ENCODE data around the gene GPR158. TPM values are rescaled to one million over a fixed set of nuclear protein-coding genes. Genes with fewer than 3 reads are reported as not detected.
"Not testable (repeated sequence)": the region's sequence is repeated elsewhere in the genome, so short reads cannot be mapped to it uniquely, and the experiment has no call there.

The GPR158 gene
- total RNA-seq, 1 experiment from 2014 or later: 12.2 TPM

DNA sequence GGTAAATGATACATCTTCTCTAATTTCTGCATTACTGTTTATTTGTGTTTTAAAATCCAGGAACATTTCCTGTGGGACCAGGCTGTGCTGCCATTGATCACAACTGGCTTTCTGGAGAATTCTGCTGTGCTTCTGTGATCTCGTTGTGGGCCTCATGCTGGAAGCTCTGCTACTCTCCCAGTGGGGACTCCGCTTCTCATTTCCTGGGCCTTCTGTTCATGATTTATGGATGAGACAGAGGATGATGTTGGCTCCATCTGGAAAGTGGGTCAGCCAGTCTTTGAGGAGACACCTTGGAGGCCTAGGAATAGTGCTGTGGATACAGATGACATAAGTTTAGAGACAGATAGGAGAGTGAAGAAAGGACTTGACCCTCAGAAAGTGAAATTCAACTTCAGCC is 15.2 kb upstream of the GPR158 start:
- H3K79me2 ChIP-seq (ENCODE audit: low read depth): no peaks in the 10 kb centered on the region
- H3K4me1 ChIP-seq (replicated peaks; ENCODE audit: insufficient read depth): no peaks in the 10 kb centered on the region
- H3K27me3 ChIP-seq (ENCODE audit: insufficient read depth, low read depth): no peaks in the 10 kb centered on the region
- H3K4me3 ChIP-seq: no peak overlapping the region
- H2AFZ ChIP-seq: no peak overlapping the region
- no peaks in the 10 kb centered on the region for H4K20me1 ChIP-seq (ENCODE audit: insufficient read depth)
- CTCF ChIA-PET: no interaction called here
- H3K9me3 ChIP-seq (ENCODE audit: insufficient read depth, low read depth): no peaks in the 10 kb centered on the region
- no TSS peak for BruUV-seq (replicated peaks)
- H3K27ac ChIP-seq: no peak overlapping the region
- no peaks in the 10 kb centered on the region for H3K9me2 ChIP-seq (ENCODE audit: insufficient read depth)
- no peak for DNase-seq
- H3K4me2 ChIP-seq: no peak overlapping the region
- POLR2A ChIA-PET (ENCODE audit: unreplicated experiment): no interaction called here
- intact Hi-C loops (cut with micrococcal nuclease; ENCODE audit: unreplicated experiment): no loop called here
- TF ChIP-seq, protein P1, sequence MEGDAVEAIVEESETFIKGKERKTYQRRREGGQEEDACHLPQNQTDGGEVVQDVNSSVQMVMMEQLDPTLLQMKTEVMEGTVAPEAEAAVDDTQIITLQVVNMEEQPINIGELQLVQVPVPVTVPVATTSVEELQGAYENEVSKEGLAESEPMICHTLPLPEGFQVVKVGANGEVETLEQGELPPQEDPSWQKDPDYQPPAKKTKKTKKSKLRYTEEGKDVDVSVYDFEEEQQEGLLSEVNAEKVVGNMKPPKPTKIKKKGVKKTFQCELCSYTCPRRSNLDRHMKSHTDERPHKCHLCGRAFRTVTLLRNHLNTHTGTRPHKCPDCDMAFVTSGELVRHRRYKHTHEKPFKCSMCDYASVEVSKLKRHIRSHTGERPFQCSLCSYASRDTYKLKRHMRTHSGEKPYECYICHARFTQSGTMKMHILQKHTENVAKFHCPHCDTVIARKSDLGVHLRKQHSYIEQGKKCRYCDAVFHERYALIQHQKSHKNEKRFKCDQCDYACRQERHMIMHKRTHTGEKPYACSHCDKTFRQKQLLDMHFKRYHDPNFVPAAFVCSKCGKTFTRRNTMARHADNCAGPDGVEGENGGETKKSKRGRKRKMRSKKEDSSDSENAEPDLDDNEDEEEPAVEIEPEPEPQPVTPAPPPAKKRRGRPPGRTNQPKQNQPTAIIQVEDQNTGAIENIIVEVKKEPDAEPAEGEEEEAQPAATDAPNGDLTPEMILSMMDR (conservative IDR thresholded peaks at IDR 0.05): no peak
- no peak for TF ChIP-seq EZH2 (IDR thresholded peaks at IDR 0.05; ENCODE audit: low read depth)
- no peaks in the 10 kb centered on the region for H3F3A ChIP-seq (ENCODE audit: insufficient read depth, low read depth)
- H3K36me3 ChIP-seq (ENCODE audit: low read depth): no peaks in the 10 kb centered on the region

DNA sequence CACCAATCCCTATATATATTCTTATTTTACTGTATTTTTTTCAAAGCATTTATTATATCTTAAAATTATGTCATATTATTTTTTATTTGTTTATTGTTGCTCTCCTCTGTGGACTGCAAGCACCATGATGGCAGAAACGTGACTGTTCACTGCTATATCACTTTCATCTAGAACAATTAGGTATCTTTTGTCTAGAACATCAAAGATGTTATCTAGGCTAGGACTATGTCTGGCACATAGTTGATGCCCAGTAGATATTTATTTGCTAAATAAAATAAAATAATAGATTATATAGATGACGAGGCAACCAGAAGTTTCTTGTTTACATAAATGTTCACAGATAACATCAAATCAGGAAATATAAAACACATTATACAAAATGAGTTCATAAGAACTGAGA is 12.4 kb upstream of the GPR158 start:
- no peak for DNase-seq
- TF ChIP-seq, protein P1 (conservative IDR thresholded peaks at IDR 0.05): no peak
- no peak for TF ChIP-seq EZH2 (IDR thresholded peaks at IDR 0.05; ENCODE audit: low read depth)
- no TSS peak for BruUV-seq (replicated peaks)
- Histone ChIP-seq H3K79me2 (ENCODE audit: low read depth) (no peaks in the 10 kb centered on the region), H3K4me1 (replicated peaks; ENCODE audit: insufficient read depth) (no peaks in the 10 kb centered on the region), H3K4me3 (no peak overlapping the region), H3K9me3 (ENCODE audit: insufficient read depth, low read depth) (no peaks in the 10 kb centered on the region), H3K4me2 (no peak overlapping the region), H2AFZ (no peak overlapping the region), H4K20me1 (ENCODE audit: insufficient read depth) (no peaks in the 10 kb centered on the region), H3K36me3 (ENCODE audit: low read depth) (no peaks in the 10 kb centered on the region), H3K27ac (no peak overlapping the region), H3F3A (ENCODE audit: insufficient read depth, low read depth) (no peaks in the 10 kb centered on the region), H3K27me3 (ENCODE audit: insufficient read depth, low read depth) (no peaks in the 10 kb centered on the region), H3K9me2 (ENCODE audit: insufficient read depth) (no peaks in the 10 kb centered on the region)
- ChIA-PET CTCF (no interaction called here), POLR2A (ENCODE audit: unreplicated experiment) (no interaction called here)
- intact Hi-C loops (cut with micrococcal nuclease; ENCODE audit: unreplicated experiment): no loop called here

DNA sequence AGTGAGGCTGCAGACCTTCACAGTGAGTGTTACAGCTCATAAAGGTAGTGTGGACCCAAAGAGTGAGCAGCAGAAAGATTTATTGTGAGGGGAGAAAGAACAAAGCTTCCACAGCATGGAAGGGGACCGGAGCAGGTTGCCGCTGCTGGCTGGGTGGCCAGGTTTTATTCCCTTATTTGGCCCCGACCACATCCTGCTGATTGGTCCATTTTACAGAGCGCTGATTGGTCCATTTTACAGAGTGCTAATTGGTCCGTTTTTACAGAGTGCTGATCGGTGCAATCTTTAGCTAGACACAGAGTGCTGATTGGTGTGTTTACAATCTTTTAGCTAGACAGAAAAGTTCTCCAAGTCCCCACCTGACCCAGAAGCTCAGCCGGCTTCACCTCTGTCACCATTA is 11.3 kb upstream of the GPR158 start:
- H3K27ac ChIP-seq; H3F3A ChIP-seq (ENCODE audit: insufficient read depth, low read depth); H3K9me3 ChIP-seq (ENCODE audit: insufficient read depth, low read depth); H2AFZ ChIP-seq; H3K27me3 ChIP-seq (ENCODE audit: insufficient read depth, low read depth); CTCF ChIA-PET; H3K9me2 ChIP-seq (ENCODE audit: insufficient read depth); BruUV-seq (replicated peaks); DNase-seq; H3K4me3 ChIP-seq; H4K20me1 ChIP-seq (ENCODE audit: insufficient read depth); H3K36me3 ChIP-seq (ENCODE audit: low read depth); intact Hi-C loops (cut with micrococcal nuclease; ENCODE audit: unreplicated experiment); H3K4me1 ChIP-seq (replicated peaks; ENCODE audit: insufficient read depth); H3K79me2 ChIP-seq (ENCODE audit: low read depth); H3K4me2 ChIP-seq: not testable (repeated sequence)
- POLR2A ChIA-PET (ENCODE audit: unreplicated experiment): interaction anchor here (0.7 kb wide), 1 partner anchor 1297 kb away, joined by 5 read pairs; no protein-coding TSS in a partner anchor

DNA sequence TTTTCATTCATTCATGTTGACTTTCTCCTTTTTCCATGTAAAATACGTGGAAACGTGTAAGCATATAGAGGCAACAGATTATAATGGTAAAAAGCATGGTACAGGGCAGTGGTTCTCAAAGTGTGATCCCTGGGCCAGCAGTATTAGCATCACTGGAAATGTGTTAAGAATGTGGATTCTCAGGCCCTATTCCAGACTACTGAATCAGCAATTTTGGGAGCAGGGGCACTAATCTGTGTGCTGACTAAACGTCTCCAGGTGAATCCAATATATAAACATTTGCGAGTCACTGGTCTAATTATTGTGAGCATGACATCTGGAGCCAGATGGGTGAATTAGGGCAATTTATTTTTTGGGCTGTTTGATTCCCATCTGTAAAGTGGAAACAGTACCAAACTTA is 5.1 kb upstream of the GPR158 start:
- no peak for DNase-seq
- Histone ChIP-seq H3K4me2 (no peak overlapping the region), H3F3A (ENCODE audit: insufficient read depth, low read depth) (no peaks in the 10 kb centered on the region), H2AFZ (no peak overlapping the region), H3K27me3 (ENCODE audit: insufficient read depth, low read depth) (peaks cover 4% of the 10 kb centered on the region; the same call in 1 of the 2 replicates), H3K79me2 (ENCODE audit: low read depth) (no peaks in the 10 kb centered on the region), H3K9me2 (ENCODE audit: insufficient read depth) (no peaks in the 10 kb centered on the region), H3K9me3 (ENCODE audit: insufficient read depth, low read depth) (no peaks in the 10 kb centered on the region), H3K4me1 (replicated peaks; ENCODE audit: insufficient read depth) (no peaks in the 10 kb centered on the region), H3K36me3 (ENCODE audit: low read depth) (no peaks in the 10 kb centered on the region), H4K20me1 (ENCODE audit: insufficient read depth) (no peaks in the 10 kb centered on the region), H3K4me3 (no peak overlapping the region), H3K27ac (no peak overlapping the region)
- CTCF ChIA-PET: no interaction called here
- POLR2A ChIA-PET (ENCODE audit: unreplicated experiment): no interaction called here
- BruUV-seq (replicated peaks): no TSS peak
- intact Hi-C loops (cut with micrococcal nuclease; ENCODE audit: unreplicated experiment): no loop called here
- TF ChIP-seq, protein P1 (conservative IDR thresholded peaks at IDR 0.05): no peak
- TF ChIP-seq EZH2 (IDR thresholded peaks at IDR 0.05; ENCODE audit: low read depth): no peak
